Vagina (tissue), 2 donors: ENCODE measurements around the gene FPR2. TPM values are rescaled to one million over a fixed set of nuclear protein-coding genes. Genes with fewer than 3 reads are reported as not detected.
"Not testable (repeated sequence)": the region's sequence is repeated elsewhere in the genome, so short reads cannot be mapped to it uniquely, and the experiment has no call there.

Source experiments
- DNase-seq, 2 donors: peaks; one replicate each; pipeline ENCODE4 v3.0.0-alpha.2; 2017; ENCODE audit errors: extremely low spot score in 2 of 2
- H3K27ac ChIP-seq: fragments of 200-600 bp; sonication (generic); one replicate; pipeline ENCODE4 v1.5.1; 2019
- H3K27me3 ChIP-seq: fragments of 200-600 bp; sonication (generic); one replicate; pipeline ENCODE4 v1.5.1; 2019
- H3K36me3 ChIP-seq, 2 donors: fragments of 200-600 bp; sonication (generic); one replicate each; pipeline ENCODE4 v1.5.1; 2017 to 2019
- H3K4me1 ChIP-seq: fragments of 200-600 bp; sonication (generic); one replicate; pipeline ENCODE4 v1.5.1; 2019
- H3K4me3 ChIP-seq, 2 donors: fragments of 200-600 bp; sonication (generic); 1 replicate in 1 of 2; 2 replicates in 1 of 2; pipeline ENCODE4 v1.5.1; 2016 to 2019
- H3K9me3 ChIP-seq: fragments of 200-600 bp; sonication (generic); one replicate; pipeline ENCODE4 v1.5.1; 2019
- CTCF ChIP-seq, 3 experiments: fragments of 450-650 bp in 2 of 3; fragments of 200-600 bp in 1 of 3; sonication (generic) in 1 of 3; IDR thresholded peaks; one replicate each; pipeline ENCODE4 v1.5.1; 2017 to 2019; ENCODE audit warnings: antibody characterized with exemption in 3 of 3, mild to moderate bottlenecking in 2 of 3, moderate library complexity in 2 of 3
- POLR2A ChIP-seq, 2 donors: fragments of 450-650 bp; IDR thresholded peaks; one replicate each; pipeline ENCODE4 v1.6.1; 2017; ENCODE audit warnings: antibody characterized with exemption in 2 of 2, mild to moderate bottlenecking in 2 of 2, moderate library complexity in 2 of 2
- POLR2AphosphoS5 ChIP-seq, 2 donors: sonication (generic); formaldehyde crosslinking; IDR thresholded peaks; one replicate each; pipeline ENCODE4 v1.9.0; 2017; ENCODE audit warnings: antibody characterized with exemption in 2 of 2, mild to moderate bottlenecking in 2 of 2, low read depth in 1 of 2; ENCODE audit not compliant: insufficient read depth in 1 of 2
- intact Hi-C: fragments of 100-400 bp; cut with DNase I; formaldehyde crosslinking; loops from one replicate; pipeline ENCODE4 v1.15.1; 2023
- total RNA-seq: library from RNA; depleted of rRNA; stranded (reverse); fragments of >200 nt; gene quantifications from one replicate; pipeline ENCODE4 v1.2.3, GENCODE V29; 2016

The FPR2 gene
- total RNA-seq, 1 donor from 2014 or later, result not detected

- no peaks in the 10 kb centered on the region for H3K9me3 ChIP-seq
- no peaks in the 10 kb centered on the region for H3K27me3 ChIP-seq
- no peaks in the 10 kb centered on the region for H3K36me3 ChIP-seq
- intact Hi-C loops, result no loop called here
- H3K4me3 ChIP-seq, result no peak overlapping the region
- no peaks in the 10 kb centered on the region for H3K4me1 ChIP-seq
- no peak for DNase-seq
- H3K27ac ChIP-seq, result no peak overlapping the region
- TF ChIP-seq POLR2A (IDR thresholded peaks at IDR 0.05), result no peak
- TF ChIP-seq POLR2AphosphoS5 (IDR thresholded peaks at IDR 0.05; ENCODE audit: insufficient read depth in 1 of 2, low read depth in 1 of 2), result no peak
- TF ChIP-seq CTCF (IDR thresholded peaks at IDR 0.05), result no peak
Observed at GRCh38 chr19:51771376-51772130, 10.6 kb downstream of the FPR2 start.

GRCh38 chr19:51772977-51773376, 12.0 kb downstream of the FPR2 start:
- DNase-seq, result no peak
- H3K27ac ChIP-seq, result no peak overlapping the region
- no peak for TF ChIP-seq CTCF (IDR thresholded peaks at IDR 0.05)
- no peak for TF ChIP-seq POLR2A (IDR thresholded peaks at IDR 0.05)
- TF ChIP-seq POLR2AphosphoS5 (IDR thresholded peaks at IDR 0.05; ENCODE audit: insufficient read depth in 1 of 2, low read depth in 1 of 2), result no peak
- H3K4me3 ChIP-seq, result no peak overlapping the region
- H3K36me3 ChIP-seq, result no peaks in the 10 kb centered on the region
- no peaks in the 10 kb centered on the region for H3K9me3 ChIP-seq
- H3K4me1 ChIP-seq, result no peaks in the 10 kb centered on the region
- H3K27me3 ChIP-seq, result no peaks in the 10 kb centered on the region
- intact Hi-C loops, result no loop called here

- H3K36me3 ChIP-seq, H3K4me1 ChIP-seq, H3K27ac ChIP-seq, H3K4me3 ChIP-seq, DNase-seq, H3K27me3 ChIP-seq, H3K9me3 ChIP-seq, intact Hi-C loops: not testable (repeated sequence)
Observed at GRCh38 chr19:51776561-51776960, 15.6 kb downstream of the FPR2 start.

GRCh38 chr19:51777570-51778462, 16.8 kb downstream of the FPR2 start:
- no peak for DNase-seq
- intact Hi-C loops, result no loop called here
- no peaks in the 10 kb centered on the region for H3K27me3 ChIP-seq

GRCh38 chr19:51779181-51779580, 18.2 kb downstream of the FPR2 start:
- Histone ChIP-seq H3K4me3 (no peak overlapping the region), H3K27me3 (no peaks in the 10 kb centered on the region), H3K9me3 (no peaks in the 10 kb centered on the region), H3K27ac (no peak overlapping the region), H3K4me1 (no peaks in the 10 kb centered on the region), H3K36me3 (no peaks in the 10 kb centered on the region)
- intact Hi-C loops, result no loop called here
- TF ChIP-seq POLR2A (IDR thresholded peaks at IDR 0.05) (no peak), CTCF (IDR thresholded peaks at IDR 0.05) (no peak), POLR2AphosphoS5 (IDR thresholded peaks at IDR 0.05; ENCODE audit: insufficient read depth in 1 of 2, low read depth in 1 of 2) (no peak)
- DNase-seq, result no peak

More at GRCh38 chr19:51777570-51778462, 16.8 kb downstream of the FPR2 start:
- H3K4me3 ChIP-seq, result no peak overlapping the region
- H3K9me3 ChIP-seq, result no peaks in the 10 kb centered on the region
- TF ChIP-seq CTCF (IDR thresholded peaks at IDR 0.05), result peak; percentile 44 to 70 (median 44)
- no peak for TF ChIP-seq POLR2AphosphoS5 (IDR thresholded peaks at IDR 0.05; ENCODE audit: insufficient read depth in 1 of 2, low read depth in 1 of 2)
- H3K4me1 ChIP-seq, result no peaks in the 10 kb centered on the region
- no peak overlapping the region for H3K27ac ChIP-seq
- H3K36me3 ChIP-seq, result no peaks in the 10 kb centered on the region
